Measurements from ENCODE around the gene TLR9.

Gene TLR9

DNA sequence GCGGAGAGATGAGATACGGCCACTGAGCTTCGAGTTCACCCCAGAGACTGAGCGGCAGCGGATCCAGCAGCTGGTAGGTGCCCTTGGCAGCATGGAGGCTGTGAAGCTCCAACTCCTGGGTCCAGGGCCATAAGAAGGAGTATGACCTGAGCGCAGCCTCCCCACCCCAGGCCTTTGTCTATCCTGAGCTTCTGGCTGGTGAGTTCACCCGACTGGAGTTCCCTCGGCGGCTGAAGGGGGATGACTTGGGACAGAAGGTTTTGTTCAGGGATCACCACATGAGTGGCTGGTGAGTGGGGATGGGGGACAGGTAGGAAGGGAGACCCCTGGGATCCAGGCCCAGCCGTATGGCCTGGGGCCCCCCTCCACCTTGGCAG is 22.7 kb upstream of the TLR9 start:
- no peak for DNase-seq (ENCODE audit: low read depth in 2 of 2, low spot score in 1 of 2)

DNA sequence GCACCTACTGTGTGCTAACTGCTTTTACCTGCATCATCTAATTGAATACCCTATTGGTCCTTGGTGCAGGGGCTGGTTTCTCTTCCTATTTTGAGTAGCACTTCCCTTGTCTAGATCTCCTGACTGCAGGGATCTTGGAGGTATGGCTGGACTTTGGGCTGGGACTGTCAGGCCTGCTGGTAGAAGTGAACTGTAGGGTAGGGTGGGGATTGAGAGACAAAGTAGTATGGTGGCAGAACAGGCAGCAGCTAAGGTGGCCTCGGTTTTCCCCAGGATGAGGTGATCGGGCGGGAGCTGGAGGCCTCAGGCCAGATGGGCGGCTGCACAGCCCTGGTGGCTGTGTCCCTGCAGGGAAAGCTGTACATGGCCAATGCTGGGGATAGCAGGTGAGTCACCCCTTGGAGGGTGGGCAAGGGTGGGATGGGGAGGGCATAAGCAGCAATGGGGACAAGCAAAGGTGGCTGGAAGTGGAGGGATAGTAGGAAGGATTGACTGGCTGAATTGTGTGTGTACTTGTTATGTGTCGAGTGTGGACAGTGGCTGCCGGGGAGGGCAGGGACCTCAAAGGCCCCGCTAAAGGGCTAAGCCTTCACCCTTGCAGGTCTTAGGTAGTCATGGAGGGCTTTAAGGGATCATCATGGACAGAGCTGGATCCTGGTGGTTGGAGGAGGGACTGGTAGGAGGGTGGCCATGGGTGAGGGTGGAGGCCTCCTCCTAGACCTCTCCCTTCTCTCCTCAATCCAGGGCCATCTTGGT is 22.1 kb upstream of the TLR9 start:
- DNase-seq (ENCODE audit: low read depth in 2 of 2, low spot score in 1 of 2): no peak

DNA sequence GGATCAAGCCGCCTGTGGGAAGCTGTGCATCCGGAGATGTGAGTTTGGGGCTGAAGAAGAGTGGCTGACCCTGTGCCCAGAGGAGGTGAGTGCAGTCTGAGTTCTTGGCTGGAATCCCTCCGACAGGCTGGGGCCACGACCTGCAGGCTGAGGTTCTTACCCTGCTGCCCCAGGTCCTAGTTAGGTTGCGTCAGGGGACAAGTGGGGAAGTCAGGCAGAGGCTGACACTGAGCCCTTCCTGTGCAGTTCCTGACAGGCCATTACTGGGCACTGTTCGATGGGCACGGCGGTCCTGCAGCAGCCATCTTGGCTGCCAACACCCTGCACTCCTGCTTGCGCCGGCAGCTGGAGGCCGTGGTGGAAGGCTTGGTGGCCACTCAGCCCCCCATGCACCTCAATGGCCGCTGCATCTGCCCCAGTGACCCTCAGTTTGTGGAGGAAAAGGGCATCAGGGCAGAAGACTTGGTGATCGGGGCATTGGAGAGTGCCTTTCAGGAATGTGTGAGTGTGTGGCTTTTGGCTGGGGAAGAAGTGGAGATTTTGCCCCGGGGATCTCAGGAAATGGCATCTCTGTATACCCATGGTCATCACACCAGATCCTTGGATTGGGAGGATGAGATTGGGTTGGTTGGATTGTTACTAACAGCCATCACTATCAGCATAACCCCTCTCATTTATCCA is 21.4 kb upstream of the TLR9 start:
- DNase-seq (ENCODE audit: low read depth in 2 of 2, low spot score in 1 of 2): no peak

DNA sequence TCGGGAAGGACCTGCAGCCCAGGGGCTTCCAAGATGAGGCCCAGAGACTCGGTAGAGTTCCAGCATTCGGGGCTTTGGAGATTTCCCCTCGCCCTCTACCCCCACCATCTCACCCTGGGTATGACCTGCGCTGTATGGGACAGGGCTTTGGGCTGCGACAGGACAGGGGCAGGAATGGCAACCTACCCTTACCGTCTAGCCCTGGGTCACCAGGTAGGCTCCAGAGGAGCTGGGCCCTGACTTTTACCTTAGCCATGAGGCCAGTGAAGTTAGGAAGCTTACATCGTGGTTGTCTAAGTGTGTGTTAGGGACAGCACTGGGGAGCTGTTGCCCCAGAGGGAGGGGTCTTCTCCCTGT is 20.8 kb upstream of the TLR9 start:
- DNase-seq (ENCODE audit: low read depth in 2 of 2, low spot score in 1 of 2): no peak

DNA sequence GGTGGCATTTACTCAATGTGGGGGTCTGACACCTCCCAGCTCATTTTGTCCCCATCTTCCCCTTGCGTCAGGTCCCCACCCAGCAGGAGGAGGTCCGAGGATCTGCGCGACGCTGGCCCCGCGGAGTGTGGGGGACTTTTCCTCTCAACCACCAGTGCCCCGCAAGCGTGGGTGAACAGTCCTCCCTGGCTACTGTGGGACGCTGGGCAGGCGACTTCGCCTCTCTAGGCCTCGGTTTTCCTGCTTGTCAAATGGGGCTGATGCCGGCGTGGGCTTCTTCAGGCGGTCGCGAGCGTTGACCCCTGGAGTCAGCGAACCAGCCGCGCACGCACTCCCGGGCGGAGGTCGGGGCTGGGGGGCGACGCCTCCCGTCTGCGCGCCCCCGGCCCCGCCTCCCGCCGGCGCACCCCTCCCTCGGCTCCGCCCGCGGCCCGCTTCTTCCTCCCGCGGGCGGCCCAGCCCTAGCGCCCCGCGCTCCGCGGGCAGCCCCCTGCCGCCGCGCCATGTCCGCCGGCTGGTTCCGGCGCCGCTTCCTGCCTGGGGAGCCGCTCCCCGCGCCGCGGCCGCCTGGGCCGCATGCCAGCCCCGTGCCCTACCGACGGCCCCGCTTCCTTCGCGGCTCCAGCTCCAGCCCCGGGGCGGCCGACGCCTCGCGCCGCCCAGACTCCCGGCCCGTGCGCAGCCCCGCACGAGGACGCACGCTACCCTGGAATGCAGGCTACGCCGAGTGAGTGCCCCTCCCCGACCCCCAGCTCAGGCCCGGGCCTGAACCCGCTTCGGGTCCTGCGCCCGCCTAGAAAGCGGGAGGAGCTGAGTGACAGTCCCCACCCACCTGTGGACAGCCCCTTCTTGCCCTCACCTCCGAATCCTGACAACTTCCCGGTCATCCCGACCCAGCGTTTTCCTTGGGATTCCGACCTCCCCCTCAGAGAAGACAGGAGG is 20.1 kb upstream of the TLR9 start, which contains the start of gene PPM1M:
Gene PPM1M (plus strand): TSS at position 438 of the 942 bp plus-strand sequence. CDS start 66 bp downstream, at position 504.
- DNase-seq (ENCODE audit: low read depth in 2 of 2, low spot score in 1 of 2): peak in 1 of 2 donors; percentile 30

DNA sequence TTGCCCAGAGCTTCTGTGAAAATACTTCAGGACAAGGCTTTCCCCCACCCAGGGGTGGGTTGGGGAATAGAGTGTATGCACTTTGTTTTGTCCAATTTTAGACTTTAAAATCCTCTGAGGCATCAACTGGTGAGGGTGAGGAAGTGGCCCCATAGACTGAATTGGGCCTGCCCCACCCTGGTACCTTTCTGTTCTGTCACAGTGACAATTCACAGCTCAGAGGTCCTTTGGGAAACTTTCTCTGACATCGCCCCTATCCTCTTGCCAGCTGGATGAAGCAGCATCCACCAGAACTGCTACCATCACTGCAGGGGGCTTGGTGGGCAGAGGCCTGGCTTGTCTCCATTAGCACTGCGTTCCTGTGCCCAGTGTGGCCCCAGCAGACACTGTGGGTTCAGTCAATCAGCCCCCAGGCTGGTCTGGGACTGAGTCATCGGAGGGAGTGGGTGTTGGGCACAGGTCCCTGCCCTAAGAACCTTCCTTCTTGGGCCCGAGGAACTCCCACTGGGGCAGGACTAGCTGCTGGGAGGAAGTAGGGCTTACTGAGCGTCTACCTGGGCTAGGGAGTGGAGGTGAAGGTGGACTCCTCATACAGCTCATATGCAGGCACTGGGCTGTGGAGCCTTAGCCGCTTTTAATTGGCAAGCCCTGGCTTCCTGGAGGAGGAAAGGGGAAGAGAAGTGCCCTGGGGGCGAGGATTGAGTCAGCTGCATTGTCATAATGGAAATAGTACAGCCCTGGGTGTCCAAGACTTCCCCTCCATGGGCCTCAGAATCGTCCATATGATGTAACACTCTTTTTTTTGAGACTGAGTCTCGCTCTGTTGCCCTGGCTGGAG is 18.6 kb upstream of the TLR9 start:
- no peak for DNase-seq (ENCODE audit: low read depth in 2 of 2, low spot score in 1 of 2)

DNA sequence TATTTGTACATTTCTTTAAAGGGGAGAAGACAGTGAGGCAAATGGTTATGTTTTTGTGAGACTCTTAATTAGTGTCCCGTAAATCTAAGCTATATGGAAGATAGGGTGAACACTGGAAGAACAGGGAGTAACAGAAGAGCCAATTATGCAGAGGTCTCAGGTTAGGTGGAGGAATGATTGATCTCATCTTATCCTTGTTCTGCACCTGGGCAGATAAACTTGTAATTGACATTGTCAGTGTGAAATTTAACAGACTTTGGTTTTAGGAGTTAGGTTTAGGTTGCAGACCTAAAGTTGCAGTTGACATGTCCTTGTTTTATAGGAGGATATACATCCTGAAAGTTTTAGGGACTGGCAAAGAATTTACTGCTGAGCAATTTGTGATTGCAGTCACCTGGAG is 16.6 kb upstream of the TLR9 start:
- DNase-seq (ENCODE audit: low read depth in 2 of 2, low spot score in 1 of 2): no peak

DNA sequence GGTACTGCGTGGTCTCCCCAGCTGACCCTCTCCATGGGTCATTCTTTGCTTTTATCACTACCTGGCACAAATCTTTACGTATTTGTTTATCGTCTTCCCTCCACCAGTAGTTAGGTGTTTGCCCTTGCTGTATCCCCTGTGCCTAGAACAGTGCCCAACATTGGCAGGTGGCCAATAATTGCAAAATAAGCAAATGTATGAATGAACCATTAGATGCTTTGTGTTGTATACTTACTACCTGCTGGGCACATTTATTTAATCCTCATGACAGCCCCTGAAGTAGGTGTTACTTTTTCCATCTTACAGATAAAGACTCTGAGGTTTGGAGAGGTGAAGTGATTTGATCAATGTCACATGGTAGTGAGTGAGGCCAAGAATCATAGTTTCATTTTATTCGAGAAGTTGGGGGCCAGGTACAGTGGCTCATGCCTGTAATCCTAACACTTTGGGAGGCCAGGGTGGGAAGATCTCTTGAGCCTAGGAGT is 15.5 kb upstream of the TLR9 start:
- DNase-seq (ENCODE audit: low read depth in 2 of 2, low spot score in 1 of 2): no peak

DNA sequence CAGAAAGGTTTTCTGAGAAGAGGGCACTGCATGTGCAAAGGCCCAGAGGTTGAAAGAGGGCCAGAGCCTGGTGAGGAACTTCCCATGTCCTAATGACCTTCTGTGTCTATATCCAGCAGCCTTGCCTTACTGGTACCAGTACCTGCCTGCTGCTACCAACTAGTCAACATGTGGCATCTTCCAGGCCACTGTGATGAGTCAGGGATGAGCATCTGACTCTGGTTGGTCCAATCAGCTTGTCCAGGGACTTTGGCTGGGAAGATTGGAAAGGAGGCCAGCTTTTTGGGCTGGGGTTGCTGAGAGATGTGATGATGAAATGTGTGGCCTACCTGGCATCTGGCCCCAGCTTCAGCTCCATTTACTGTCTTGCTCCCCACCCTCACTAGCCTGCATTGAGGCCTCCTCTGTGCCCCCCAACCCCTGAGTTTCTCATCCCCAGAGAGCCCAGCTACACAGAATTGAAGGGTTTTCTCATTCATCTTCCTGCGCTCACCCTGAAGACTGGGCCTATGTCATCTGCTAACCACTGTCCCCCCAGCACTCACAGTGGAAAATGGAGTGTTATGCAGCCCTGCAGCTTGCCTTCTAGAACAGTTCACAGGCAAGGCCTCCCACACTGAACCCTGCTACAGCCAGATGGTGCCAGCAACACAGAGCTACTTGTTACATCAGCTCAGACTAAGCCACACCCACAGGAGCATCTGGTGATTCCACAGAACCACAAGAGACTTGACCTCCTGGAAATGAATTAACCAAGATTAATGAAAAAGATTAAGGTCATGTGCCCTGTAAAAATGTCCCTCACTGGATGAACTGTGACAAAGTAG is 14.8 kb upstream of the TLR9 start:
- DNase-seq (ENCODE audit: low read depth in 2 of 2, low spot score in 1 of 2): peak in 1 of 2 donors; percentile 22

DNA sequence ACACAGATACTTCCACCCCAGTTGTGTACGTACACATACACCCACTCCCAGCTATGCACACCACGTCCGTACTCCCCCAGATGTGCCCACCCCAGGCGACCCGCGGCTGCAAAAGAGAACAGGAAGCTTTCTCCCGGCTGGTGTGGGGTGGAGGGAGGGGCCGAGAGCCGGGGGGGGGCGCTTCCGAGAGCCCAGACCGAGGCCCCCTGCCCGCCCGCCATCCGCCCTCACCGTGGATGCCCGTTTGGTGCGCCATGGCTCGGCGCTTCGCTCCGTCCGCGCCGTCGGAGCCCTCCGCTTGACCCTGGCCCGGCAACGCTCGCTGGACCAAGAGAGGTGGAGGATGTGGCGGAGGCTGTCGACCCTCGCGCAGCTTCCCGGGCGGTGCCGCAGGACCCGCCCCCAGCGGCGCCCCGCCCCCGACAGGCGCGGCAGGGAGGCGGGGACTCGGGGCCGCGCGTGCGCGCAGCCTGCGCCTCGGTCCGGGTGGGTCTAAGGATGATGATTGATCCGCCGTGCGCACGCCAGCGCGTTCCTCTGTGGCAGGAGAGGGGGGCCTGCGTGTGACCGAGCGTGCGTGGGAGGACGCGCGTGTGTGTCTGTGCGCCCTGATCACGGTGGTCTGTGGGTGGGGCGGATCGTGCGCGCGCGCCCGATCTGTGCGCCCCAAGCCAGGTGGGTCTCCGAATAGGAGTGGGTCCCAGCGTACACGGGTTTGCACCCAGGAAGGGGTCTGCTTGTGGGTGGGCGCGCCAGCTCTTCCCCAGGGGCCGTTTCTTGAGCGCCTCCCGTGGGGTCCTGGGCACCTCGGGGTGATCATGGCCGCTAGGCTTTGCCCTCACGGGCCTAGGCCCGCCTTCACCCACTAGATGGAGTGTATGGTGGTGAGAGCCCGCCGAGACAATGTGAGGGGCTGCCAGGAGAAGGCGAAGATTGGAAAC is 13.6 kb upstream of the TLR9 start, which contains the start of gene TWF2:
Gene TWF2 (minus strand): TSS at position 398 of the 941 bp plus-strand sequence. CDS start 142 bp downstream, at position 256.
- DNase-seq (ENCODE audit: low read depth in 2 of 2, low spot score in 1 of 2): peak in 1 of 2 donors; percentile 69

DNA sequence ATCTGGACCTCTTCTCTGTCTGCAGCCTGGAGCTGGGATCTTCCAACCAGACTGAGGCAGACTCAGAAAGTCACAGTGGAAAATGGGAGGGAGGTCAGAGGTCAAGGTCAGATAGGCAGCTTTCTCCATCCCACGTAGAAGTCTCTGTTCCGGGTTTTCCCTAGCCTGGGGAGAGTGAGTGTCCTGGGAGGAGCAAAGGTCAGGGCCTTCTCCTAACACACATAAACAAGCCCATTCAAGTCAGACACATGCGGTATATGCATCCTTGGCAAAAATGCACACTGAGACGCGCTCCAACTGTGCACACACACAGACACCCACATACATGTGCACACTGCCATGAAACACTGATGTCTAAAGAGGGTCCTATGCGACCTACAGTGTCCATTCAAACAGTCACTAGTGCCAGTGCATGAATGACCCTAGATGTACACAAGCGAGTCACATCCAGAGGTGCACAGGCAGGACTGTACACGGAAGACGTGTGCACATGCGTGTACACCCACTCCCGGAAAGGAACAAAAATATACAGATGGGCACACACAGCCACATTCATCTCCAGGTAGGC is 12.8 kb upstream of the TLR9 start:
- no peak for DNase-seq (ENCODE audit: low read depth in 2 of 2, low spot score in 1 of 2)

DNA sequence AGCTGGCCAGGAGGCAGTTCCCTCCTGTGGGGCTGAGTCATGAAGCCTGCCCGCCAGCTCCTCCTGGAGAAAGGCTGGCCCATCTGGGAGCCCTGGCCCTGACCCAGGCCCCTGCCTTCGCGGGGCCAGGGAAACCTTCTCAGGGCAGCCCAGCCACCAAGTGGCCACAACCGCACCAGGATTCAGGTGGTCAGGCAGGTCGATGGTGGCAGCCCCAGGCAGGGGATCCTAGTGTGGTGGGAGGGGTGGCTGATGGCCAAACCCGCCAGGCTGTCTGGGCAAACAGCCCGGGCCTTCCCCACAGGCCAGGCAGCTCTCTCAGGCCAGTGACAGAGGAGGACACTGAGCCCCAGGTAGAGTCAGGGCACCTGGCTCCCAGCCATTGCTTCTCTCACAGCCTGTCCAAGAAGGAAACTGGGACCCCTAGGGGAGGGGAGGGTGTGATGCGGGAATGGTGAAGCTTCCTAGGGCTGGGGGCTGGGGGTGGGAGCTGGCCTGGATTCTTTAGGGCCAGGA is 12.3 kb upstream of the TLR9 start:
- no peak for DNase-seq (ENCODE audit: low read depth in 2 of 2, low spot score in 1 of 2)

DNA sequence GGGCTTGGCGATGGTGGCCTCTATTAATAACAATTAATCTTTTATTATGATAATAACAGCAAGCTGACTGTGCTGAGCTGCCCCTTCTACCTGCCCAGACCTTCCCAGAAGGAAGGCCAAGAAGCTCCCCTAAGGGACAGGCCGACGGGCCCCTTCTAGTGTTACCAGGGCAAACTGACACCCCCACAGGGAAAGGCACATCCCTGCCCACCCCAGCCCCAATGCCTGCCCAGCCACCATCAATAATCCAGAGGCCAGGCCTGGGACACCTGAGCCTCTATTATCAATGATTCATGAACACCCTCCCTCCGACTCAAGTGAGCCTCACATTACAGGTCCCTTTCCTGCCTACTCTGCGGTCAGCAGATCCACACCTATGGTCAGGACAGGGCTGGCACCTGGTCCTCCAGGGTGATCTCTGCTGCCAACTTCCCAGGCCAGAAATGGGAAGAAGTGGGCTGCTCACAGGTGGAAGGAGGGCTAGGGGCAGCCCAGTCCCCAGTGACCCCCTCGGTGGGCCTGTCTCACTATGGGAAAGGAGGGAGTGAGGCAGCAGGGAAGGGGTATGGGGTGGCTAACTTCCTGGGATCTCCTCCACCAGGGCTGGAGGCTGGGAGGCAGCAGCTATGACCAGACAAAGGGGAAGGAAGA is 11.7 kb upstream of the TLR9 start:
- no peak for DNase-seq (ENCODE audit: low read depth in 2 of 2, low spot score in 1 of 2)

DNA sequence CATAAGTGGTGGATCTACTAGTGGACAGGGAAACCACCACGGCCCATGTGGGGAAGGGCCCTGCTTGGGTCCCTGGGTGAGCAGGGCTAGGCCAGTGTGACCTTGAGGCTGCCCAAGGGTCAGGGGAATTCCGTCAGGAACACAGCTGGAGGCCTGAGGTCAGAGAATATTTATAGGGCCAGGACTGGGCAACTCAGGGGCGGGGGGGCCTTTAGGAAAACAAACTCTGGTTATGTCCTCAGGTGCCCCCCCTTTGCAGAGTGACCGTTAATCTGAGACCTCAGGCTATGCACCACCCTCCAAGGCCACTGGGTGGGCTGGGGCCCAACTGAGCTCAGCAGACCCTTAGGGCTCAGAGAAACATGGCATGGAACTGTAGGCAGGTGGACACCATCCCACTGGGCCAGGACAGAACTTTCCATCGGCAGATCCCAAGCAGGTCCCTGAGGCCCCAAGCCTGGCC is 11.0 kb upstream of the TLR9 start:
- DNase-seq (ENCODE audit: low read depth in 2 of 2, low spot score in 1 of 2): no peak

DNA sequence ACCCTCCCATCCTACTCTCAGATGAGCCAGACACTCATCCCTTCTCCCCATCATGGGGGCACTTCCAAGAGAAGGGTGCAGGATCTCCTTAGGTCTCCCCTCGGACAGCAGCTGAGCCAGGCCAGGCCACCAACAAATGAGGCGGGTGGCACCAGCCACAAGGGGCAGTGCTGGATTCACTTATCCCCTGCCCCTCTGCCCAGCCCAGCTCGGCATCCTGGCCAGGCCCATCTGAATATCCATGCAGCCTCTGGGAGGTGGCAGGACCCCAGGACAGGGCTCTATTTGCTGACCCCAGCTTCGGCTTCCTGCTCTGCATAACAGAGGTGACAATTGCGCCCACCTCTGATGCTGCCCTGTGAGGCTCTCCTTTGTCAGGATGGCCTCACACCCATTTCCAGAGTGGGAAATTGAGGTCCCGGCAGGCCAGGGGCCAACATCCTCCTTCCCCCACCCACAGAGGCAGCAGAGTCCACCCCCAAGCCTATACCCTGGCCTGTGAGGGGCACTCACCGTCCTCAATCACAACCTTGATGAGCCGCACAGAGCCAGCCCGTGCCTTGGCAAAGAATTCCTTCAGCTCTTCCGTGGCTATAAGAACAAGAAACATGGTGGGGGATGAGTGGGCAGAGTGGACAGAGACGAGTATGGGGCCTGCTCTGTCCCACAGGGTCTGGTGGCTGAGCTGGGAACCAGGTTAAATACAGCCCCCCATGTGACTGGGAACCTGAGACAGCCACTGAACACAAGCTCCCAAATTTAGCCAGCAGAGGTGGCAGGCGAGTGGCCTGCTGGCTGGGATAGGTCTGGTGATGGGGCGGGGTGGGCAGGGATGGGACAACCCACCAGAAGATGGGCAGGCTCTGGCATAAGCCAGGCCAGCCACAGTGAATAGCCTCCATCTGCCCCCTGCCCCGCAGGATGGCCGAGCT is 9.3 kb upstream of the TLR9 start:
- no peak for DNase-seq (ENCODE audit: low read depth in 2 of 2, low spot score in 1 of 2)

DNA sequence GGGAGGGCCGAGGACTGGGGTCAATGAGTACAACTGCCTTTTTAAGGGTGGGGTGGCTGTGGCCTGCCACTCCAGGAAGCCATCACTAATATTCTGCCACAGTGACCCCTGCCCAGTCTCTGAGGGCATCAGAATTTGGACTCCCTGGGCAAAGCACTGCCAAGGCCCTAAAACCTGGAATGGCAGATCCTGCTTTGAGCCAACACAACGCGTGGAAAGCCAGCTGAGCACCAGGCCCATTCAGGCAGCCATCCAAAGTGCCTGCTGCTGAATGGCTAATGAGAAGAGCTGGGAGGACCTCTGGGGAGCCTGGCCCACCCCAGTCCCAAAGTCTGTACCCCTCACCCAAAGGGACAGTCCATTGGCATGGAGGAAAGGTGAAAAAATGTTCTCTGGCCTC is 8.5 kb upstream of the TLR9 start:
- no peak for DNase-seq (ENCODE audit: low read depth in 2 of 2, low spot score in 1 of 2)
